Gastrocnemius medialis (tissue), 4 donors: Measurements from ENCODE around the gene PICALM.
"Not testable (repeated sequence)": the region's sequence is repeated elsewhere in the genome, so short reads cannot be mapped to it uniquely, and the experiment has no call there.

Experiments
- CTCF ChIP-seq, 5 experiments: fragments of 450-650 bp in 3 of 5; fragments of 200-600 bp in 2 of 5; sonication (generic) in 2 of 5; IDR thresholded peaks in 4 of 5; conservative IDR thresholded peaks in 1 of 5; 1 replicate in 4 of 5; 2 replicates in 1 of 5; pipeline ENCODE4 v1.5.1; 2016 to 2019; ENCODE audit warnings: antibody characterized with exemption in 5 of 5, mild to moderate bottlenecking in 3 of 5, moderate library complexity in 3 of 5
- POLR2A ChIP-seq, 2 donors: fragments of 450-650 bp; IDR thresholded peaks; one replicate each; pipeline ENCODE4 v1.6.1; 2017; ENCODE audit warnings: antibody characterized with exemption in 2 of 2, mild to moderate bottlenecking in 2 of 2, moderate library complexity in 2 of 2

- not testable (repeated sequence) for TF ChIP-seq CTCF (IDR thresholded peaks at IDR 0.05 in 4 of 5, conservative IDR thresholded peaks at IDR 0.05 in 1 of 5); POLR2A (IDR thresholded peaks at IDR 0.05)
Measured at GRCh38 chr11:86087688-86088087, 18.8 kb upstream of the PICALM start.
